AG20443 (cell line): ENCODE measurements around the gene BBOX1.
A peak's percentile ranks its signal among the peaks of the same experiment; 100 is the strongest.
"Not testable (repeated sequence)": the region's sequence is repeated elsewhere in the genome, so short reads cannot be mapped to it uniquely, and the experiment has no call there.

Experiments
- DNase-seq: peaks from one replicate; pipeline ENCODE4 v3.0.0; 2012; ENCODE audit warnings: low spot score, mixed read lengths

Gene BBOX1

GRCh38 chr11:27083782-27084181 lies 43.2 kb downstream of the BBOX1 start:
- DNase-seq, result no peak

- DNase-seq, result peak; percentile 19
Measured at GRCh38 chr11:27084518-27084917, 43.9 kb downstream of the BBOX1 start.

GRCh38 chr11:27085111-27085510 lies 44.5 kb downstream of the BBOX1 start:
- no peak for DNase-seq

GRCh38 chr11:27085605-27086004 lies 45.0 kb downstream of the BBOX1 start:
- DNase-seq, result no peak

GRCh38 chr11:27087432-27087831 lies 46.8 kb downstream of the BBOX1 start:
- DNase-seq, result no peak

GRCh38 chr11:27088353-27088752 lies 47.7 kb downstream of the BBOX1 start:
- DNase-seq, result no peak

GRCh38 chr11:27089746-27090145 lies 49.1 kb downstream of the BBOX1 start:
- DNase-seq, result no peak

- DNase-seq, result not testable (repeated sequence)
Measured at GRCh38 chr11:27090357-27090948, 49.8 kb downstream of the BBOX1 start.

GRCh38 chr11:27094120-27094519 lies 53.5 kb downstream of the BBOX1 start:
- no peak for DNase-seq

- no peak for DNase-seq
Measured at GRCh38 chr11:27095059-27095458, 54.4 kb downstream of the BBOX1 start.

GRCh38 chr11:27095887-27096286 lies 55.3 kb downstream of the BBOX1 start:
- DNase-seq, result no peak

- DNase-seq, result no peak
Measured at GRCh38 chr11:27097551-27097950, 56.9 kb downstream of the BBOX1 start.

- DNase-seq, result no peak
Measured at GRCh38 chr11:27100534-27100933, 59.9 kb downstream of the BBOX1 start.

GRCh38 chr11:27107548-27107947 lies 66.9 kb downstream of the BBOX1 start:
- DNase-seq, result no peak

- no peak for DNase-seq
Measured at GRCh38 chr11:27108809-27109208, 68.2 kb downstream of the BBOX1 start.

- no peak for DNase-seq
Measured at GRCh38 chr11:27111896-27112295, 71.3 kb downstream of the BBOX1 start.

- no peak for DNase-seq
Measured at GRCh38 chr11:27112946-27113345, 72.3 kb downstream of the BBOX1 start.

GRCh38 chr11:27115051-27115650 lies 74.5 kb downstream of the BBOX1 start:
- DNase-seq, result no peak

GRCh38 chr11:27116684-27117083 lies 76.1 kb downstream of the BBOX1 start:
- peak; percentile 14 for DNase-seq

GRCh38 chr11:27118371-27118770 lies 77.8 kb downstream of the BBOX1 start:
- peak; percentile 21 for DNase-seq

- no peak for DNase-seq
Measured at GRCh38 chr11:27118949-27119348, 78.3 kb downstream of the BBOX1 start.

GRCh38 chr11:27119396-27119795 lies 78.8 kb downstream of the BBOX1 start:
- DNase-seq, result no peak

- DNase-seq, result peak; percentile 30
Measured at GRCh38 chr11:27120211-27120610, 79.6 kb downstream of the BBOX1 start.

- DNase-seq, result no peak
Measured at GRCh38 chr11:27122001-27122400, 81.4 kb downstream of the BBOX1 start.
